Tibial artery (tissue), 4 donors: ENCODE data around the gene ASAP2.

Experiments
- DNase-seq, 2 donors: peaks; one replicate each; pipeline ENCODE4 v3.0.0-alpha.2; 2019
- H3K27ac ChIP-seq, 2 donors: fragments of 200-600 bp; sonication (generic) in 1 of 2; 1 replicate in 1 of 2; 2 replicates in 1 of 2; pipeline ENCODE4 v1.5.1; 2018 to 2019; ENCODE audit warnings: mild to moderate bottlenecking in 1 of 2
- H3K27me3 ChIP-seq, 2 donors: fragments of 200-600 bp; sonication (generic) in 1 of 2; one replicate each; pipeline versions ENCODE4 v1.5.1 to v1.6.0; 2016 to 2019
- H3K36me3 ChIP-seq, 3 donors: fragments of 200-600 bp; sonication (generic) in 2 of 3; one replicate each; pipeline ENCODE4 v1.5.1; 2016 to 2019; ENCODE audit warnings: mild to moderate bottlenecking in 2 of 3
- H3K4me1 ChIP-seq, 4 donors: fragments of 200-600 bp; sonication (generic) in 2 of 4; 1 replicate in 3 of 4; 2 replicates in 1 of 4; pipeline ENCODE4 v1.5.1; 2016 to 2019
- H3K4me3 ChIP-seq, 2 donors: fragments of 200-600 bp; sonication (generic) in 1 of 2; 1 replicate in 1 of 2; 2 replicates in 1 of 2; pipeline ENCODE4 v1.5.1; 2018 to 2019; ENCODE audit warnings: mild to moderate bottlenecking in 2 of 2
- H3K9me3 ChIP-seq, 3 donors: fragments of 200-600 bp; sonication (generic) in 1 of 3; one replicate each; pipeline ENCODE4 v1.5.1; 2016 to 2019
- CTCF ChIP-seq, 2 experiments: fragments of 200-600 bp in 1 of 2; fragments of 450-650 bp in 1 of 2; IDR thresholded peaks; one replicate each; pipeline ENCODE4 v1.5.1; 2017 to 2019; ENCODE audit warnings: antibody characterized with exemption in 2 of 2, mild to moderate bottlenecking in 1 of 2, moderate library complexity in 1 of 2
- intact Hi-C: fragments of 100-400 bp; cut with DNase I; formaldehyde crosslinking; loops from one replicate; pipeline ENCODE4 v1.15.0; 2023; ENCODE audit warnings: low total_unique reads

ASAP2 gene

GRCh38 chr2:9178904-9179571 lies 27.6 kb upstream of the ASAP2 start:
- no peak for TF ChIP-seq CTCF (IDR thresholded peaks at IDR 0.05)
- Histone ChIP-seq H3K4me3 (peak overlapping the region in 1 of 2 donors; percentile 40), H3K36me3 (no peaks in the 10 kb centered on the region), H3K4me1 (peaks cover 0 to 36% (median 24%) of the 10 kb centered on the region in 4 donors), H3K27ac (peak overlapping the region; percentile 83 to 87), H3K27me3 (no peaks in the 10 kb centered on the region), H3K9me3 (no peaks in the 10 kb centered on the region)
- peak; percentile 79 to 84 for DNase-seq
- intact Hi-C loops: no loop called here

- TF ChIP-seq CTCF (IDR thresholded peaks at IDR 0.05): no peak
- Histone ChIP-seq H3K27me3 (no peaks in the 10 kb centered on the region), H3K27ac (peak overlapping the region; percentile 83 to 87), H3K4me3 (peak overlapping the region in 1 of 2 donors; percentile 40), H3K36me3 (no peaks in the 10 kb centered on the region), H3K9me3 (no peaks in the 10 kb centered on the region), H3K4me1 (peaks cover 0 to 35% (median 24%) of the 10 kb centered on the region in 4 donors)
- peak; percentile 87 to 90 for DNase-seq
- intact Hi-C loops: no loop called here
Observed at GRCh38 chr2:9179572-9180201, 26.9 kb upstream of the ASAP2 start.

GRCh38 chr2:9184361-9184760 lies 22.3 kb upstream of the ASAP2 start:
- no peak for TF ChIP-seq CTCF (IDR thresholded peaks at IDR 0.05)

GRCh38 chr2:9187620-9188214 lies 18.9 kb upstream of the ASAP2 start:
- Histone ChIP-seq H3K27ac (peak overlapping the region in 1 of 2 donors; percentile 10), H3K4me3 (no peak overlapping the region), H3K27me3 (no peaks in the 10 kb centered on the region), H3K4me1 (peaks cover 0 to 43% (median 26%) of the 10 kb centered on the region in 4 donors), H3K9me3 (no peaks in the 10 kb centered on the region), H3K36me3 (no peaks in the 10 kb centered on the region)
- intact Hi-C loops: no loop called here
- TF ChIP-seq CTCF (IDR thresholded peaks at IDR 0.05): no peak
- no peak for DNase-seq

More at GRCh38 chr2:9184361-9184760, 22.3 kb upstream of the ASAP2 start:
- peak in 1 of 2 donors; percentile 17 for DNase-seq
- H3K4me3 ChIP-seq: no peak overlapping the region
- peaks cover 0 to 25% (median 12%) of the 10 kb centered on the region in 4 donors for H3K4me1 ChIP-seq
- H3K27ac ChIP-seq: peak overlapping the region in 1 of 2 donors; percentile 3
- no peaks in the 10 kb centered on the region for H3K36me3 ChIP-seq
- intact Hi-C loops: no loop called here
- H3K27me3 ChIP-seq: no peaks in the 10 kb centered on the region
- H3K9me3 ChIP-seq: no peaks in the 10 kb centered on the region

- peaks cover 0 to 54% (median 36%) of the 10 kb centered on the region in 4 donors for H3K4me1 ChIP-seq
- no peak overlapping the region for H3K4me3 ChIP-seq
- TF ChIP-seq CTCF (IDR thresholded peaks at IDR 0.05): no peak
- intact Hi-C loops: no loop called here
- H3K27me3 ChIP-seq: no peaks in the 10 kb centered on the region
- H3K36me3 ChIP-seq: no peaks in the 10 kb centered on the region
- H3K9me3 ChIP-seq: no peaks in the 10 kb centered on the region
- H3K27ac ChIP-seq: peak overlapping the region; percentile 71 to 88
- peak in 1 of 2 donors; percentile 46 for DNase-seq
Observed at GRCh38 chr2:9188823-9189222, 17.8 kb upstream of the ASAP2 start.
